Measurements from ENCODE around the gene TMEM108.

The TMEM108 gene

DNA sequence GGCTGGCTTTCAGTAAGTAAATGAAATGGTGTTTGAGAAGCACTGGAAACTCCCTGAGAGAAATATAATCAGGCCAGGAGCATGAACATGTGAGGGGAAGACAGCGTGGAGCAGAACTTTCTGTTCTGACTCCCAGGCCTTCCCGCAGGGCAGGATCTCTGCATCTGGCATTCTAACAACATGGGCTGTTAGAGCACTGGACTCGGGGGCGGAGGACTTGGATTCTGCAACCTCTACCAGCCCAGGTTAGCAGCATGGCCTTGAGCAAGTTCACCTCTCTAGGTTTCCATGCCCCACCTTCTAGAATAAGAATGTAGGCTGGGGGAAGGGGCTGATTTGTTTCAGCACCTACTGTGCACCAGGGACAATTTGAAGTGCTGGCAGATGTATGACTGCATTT is 349.1 kb downstream of the TMEM108 start:
- no peak for DNase-seq (ENCODE audit: low spot score)

DNA sequence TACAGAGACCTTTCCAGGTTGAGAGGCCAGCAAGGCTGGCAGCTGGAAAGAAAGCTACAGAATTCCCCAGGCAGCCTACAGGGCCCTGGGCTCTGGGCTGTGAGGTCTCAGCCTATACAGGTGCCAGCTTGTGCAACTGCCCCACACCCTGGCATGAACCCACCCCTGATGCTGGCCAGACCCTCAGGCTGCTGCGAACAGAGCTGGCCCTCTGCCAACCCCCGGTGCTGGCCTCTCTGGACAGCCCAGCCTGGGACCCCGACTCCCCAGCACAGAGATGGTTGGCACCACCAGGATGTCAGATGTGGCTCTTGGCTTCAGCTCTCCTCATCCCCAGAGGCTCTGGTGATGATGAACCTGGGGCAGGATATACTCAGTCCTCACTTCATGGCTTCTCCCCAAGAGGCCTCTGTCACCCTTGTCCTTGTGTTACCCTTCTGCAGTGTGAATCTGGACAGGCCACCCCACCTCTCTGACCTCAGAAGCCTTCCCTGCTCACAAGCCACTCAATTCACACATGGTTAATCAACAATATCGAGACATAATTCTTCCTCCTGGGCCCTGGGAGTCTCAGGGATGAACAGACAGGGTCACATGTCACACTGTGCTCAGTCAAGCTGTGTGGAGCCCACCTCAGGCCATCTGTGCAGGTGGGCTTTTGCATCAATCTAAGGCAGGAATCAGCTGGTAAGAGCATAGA is 350.7 kb downstream of the TMEM108 start:
- no peak for DNase-seq (ENCODE audit: low spot score)

DNA sequence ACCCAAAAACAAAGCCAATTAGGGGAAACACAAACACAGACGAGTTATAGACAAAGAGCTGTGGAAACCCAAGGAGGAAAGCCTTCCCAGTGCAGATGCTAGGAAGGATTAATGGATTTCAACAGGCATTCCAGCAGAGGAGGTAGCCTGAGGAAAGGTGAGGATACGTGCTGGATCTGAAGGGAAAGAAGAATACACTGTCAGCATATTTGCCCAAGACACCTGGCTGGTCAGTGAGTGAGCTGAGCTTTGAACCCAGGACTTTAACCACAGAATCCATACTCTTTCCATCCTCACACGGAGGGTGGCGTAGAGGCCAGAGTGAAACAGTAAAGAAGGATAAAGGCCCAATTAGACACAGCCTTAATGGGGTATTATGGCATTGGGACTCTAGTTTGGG is 352.5 kb downstream of the TMEM108 start:
- DNase-seq (ENCODE audit: low spot score): no peak

DNA sequence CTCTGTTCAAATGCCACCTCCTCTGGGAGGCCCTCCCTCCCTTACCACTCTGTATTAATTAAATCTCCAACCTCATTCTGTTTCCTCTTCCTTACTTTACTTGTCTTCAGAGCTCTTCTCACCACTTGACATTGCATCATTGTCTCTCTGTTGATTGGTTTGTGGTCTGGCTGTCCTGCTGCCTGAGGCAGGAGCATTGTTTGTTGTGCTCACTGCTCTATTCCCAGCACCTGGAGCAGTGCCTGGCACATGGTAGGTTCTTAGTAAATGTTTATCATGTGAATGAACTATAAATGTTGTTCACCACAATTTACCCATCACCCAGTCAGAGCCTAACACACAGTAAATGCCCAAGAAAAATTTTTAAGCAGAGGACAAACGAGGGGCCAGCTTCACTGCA is 355.0 kb downstream of the TMEM108 start:
- no peak for DNase-seq (ENCODE audit: low spot score)

DNA sequence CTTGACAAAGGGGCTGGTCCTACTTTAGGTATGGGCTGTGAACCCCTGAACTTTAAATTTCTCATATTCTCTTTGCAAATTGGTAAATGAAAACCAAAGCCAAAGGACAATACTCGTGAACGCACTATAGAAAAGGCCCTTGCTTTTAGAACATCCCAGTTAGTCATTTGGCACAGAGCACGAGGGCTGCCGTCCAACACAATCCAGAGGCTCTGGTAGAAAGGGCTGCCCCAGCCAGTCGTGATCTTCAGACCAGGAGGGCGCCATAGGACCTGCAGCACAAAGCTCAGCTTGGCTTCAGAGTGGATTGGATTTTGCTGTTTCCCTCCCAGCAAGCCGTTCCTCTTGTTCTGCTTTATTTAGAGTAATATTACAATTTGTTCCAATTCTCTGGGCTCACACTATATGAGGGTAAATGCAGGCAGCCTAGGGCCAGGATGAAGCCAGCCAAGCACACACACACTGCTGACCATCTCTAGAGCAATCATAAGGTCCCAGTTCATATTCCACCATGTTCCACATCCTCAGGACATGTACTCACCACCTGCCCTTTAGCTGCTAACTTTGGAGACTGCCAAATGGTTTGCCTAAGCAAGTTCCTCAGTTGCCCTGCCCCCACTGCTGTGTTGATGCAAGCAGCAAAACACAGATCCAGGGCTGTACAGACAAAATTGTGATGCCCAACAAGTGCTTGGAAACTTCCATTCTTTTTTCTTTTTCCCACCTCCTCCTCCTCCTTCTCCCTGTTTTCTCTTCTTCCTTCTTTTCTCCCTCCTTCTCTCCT is 355.7 kb downstream of the TMEM108 start:
- no peak for DNase-seq (ENCODE audit: low spot score)

DNA sequence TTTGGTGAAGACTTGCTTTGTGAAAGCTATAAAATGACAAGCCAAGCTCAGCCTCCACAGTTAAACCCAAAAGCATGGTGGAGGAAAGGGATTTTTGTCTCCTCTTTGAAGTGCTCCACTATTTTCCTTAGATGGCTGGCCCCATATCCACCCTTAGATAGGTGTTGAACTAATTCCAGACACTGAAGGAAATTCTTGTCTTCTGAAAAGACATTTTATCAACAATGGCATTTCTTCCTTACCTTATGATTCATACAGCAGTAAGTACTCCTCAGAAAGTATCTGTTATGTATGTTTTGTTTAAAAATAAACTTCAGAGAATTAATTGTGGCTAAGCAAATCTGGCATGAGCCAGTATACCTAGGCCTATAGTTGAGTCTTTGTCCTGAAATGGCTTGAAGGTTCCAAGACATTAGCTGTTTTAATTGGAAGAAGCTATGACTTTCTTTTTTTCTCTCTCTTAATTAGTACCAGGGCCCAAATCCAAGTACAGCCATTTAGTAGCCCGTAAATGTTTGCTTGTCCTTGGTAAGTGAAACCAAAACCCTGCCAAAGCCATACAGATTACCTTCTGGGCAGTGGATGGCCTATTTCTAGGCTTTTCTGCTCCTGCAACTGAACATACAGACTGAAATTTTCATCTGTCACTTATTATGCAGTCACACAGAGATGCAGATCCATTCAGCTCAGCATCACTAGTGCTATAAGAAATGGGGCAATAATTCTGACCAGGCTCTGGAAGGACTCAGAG is 356.5 kb downstream of the TMEM108 start:
- DNase-seq (ENCODE audit: low spot score): no peak

DNA sequence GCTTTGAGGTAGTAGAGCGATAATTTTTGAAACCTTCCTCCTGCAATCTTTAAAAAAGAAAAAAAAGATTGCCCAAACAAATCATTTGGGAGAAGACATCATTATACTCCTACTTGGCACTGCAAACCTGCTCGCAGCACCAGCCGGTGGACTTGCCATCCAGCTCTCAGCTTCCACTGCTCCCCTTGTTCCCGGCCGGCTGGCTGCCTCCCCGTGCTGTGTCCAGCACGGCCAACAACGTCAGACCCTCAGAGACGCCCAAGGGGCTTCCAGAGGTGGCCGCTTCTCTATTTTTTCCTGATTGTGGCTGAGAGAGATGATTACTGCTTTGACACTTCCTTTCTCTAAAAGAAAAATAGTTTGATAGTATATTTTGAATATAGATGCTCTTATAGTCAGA is 358.7 kb downstream of the TMEM108 start:
- DNase-seq (ENCODE audit: low spot score): no peak

DNA sequence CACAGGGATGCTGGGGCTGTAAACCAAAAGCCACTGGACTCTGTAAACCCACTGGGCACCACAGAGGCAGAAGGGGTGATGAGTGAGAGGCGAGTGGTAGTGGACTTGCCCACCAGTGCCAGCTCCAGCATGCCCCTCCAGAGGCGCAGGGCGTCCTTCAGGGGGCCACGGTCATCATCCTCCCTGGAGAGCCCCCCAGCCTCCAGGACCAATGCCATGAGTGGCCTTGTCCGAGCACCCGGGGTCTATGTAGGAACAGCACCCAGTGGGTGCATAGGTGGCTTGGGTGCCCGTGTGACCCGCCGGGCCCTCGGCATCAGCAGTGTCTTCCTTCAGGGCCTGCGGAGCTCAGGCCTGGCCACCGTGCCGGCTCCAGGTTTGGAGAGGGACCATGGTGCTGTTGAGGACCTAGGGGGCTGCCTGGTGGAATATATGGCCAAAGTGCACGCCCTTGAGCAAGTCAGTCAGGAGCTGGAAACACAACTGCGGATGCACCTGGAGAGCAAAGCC is 361.9 kb downstream of the TMEM108 start, which contains the start of gene BFSP2:
Gene BFSP2 (plus strand): TSS at position 51 of the 510 bp plus-strand sequence. CDS start 28 bp downstream, at position 79.
- DNase-seq (ENCODE audit: low spot score): no peak

DNA sequence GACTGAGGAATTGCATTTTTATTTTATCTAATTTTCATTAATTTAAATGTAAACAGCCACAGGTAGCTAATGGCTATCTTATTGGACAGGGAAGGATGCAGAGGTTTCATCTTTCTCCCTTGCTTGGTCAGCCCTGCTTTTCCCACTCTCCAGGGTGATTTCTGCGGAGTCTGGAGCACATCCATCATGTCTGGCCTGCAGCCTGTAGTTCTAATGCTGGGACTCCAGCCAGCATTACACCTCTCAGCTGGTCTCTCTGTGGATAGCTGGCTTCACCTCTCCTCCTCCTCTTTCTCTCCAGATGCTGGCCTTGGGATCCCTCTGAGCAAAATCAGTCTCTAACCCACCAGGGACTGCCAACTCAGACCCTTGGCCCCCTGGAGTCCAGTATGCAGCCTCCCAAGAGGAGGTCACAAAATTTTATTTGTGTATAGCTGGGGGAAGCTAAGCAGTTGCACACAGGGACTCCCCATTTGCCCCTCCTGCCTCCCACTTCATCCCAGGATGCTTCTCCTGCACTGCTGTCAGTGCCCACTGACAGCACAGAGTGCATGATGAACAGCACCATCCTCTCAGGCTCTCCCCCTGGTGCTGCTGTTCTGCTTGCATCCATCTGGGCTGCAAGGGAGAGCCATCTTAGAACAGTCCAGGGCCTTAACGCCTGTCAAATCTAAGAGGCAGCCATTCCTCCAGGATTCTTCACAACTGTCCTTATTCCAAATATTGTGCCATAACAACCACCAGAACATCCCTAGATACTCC is 363.4 kb downstream of the TMEM108 start:
- no peak for DNase-seq (ENCODE audit: low spot score)

DNA sequence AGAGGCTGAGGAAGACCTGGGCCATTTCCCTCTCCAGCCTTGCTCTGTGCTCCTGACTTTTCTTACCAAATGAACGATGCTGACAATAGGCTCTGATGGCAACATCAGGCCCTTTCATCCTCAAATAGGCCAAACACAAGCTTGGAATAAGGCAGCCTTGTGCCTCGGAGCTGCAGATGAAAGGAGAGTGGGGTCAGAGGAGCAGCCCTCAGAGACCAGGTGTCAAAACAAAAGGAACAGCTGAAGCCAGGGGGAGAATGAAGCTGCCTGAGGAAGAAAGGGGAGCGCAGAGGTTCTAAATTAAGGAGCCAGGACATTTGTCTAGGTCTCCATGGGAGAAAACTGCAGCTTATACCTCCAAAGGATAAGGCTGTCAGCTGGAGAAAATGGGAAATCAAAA is 366.7 kb downstream of the TMEM108 start:
- DNase-seq (ENCODE audit: low spot score): no peak

DNA sequence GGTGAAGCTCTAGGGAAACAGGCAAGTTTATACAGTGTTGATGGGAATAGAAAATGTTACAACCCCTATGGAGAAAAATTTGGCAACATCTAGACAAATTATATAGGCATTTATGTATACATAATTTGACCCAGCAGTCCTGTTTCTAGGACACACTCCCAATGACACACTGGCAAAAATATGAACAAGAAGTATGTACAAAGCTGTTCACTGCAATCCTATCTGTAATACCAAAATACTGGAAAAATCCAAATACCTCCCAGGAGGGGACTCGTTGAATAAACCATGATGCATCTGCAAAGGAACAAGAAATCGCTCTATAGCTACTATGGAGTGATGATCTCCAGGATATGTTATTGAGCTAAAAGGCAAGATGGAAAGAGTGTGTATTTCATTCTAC is 370.2 kb downstream of the TMEM108 start:
- no peak for DNase-seq (ENCODE audit: low spot score)

DNA sequence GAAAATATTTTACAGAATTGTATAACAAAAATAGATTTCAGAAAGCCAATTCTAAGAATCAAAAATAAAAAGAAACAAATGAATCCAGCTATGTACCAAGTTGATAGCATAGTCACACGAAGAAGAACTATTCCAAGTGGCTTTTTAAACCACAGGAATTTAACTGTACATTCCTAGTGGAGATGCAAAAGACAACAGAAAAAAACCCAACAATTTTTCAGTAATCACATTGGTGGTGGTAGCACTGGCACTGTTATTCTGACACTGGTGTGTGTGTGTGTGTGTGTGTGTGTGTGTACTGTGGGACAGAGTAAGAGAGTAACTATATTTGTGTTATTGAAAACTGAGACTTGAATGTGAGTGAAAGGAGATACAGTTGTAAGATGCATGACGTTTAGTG is 370.8 kb downstream of the TMEM108 start:
- DNase-seq (ENCODE audit: low spot score): peak; percentile 27

DNA sequence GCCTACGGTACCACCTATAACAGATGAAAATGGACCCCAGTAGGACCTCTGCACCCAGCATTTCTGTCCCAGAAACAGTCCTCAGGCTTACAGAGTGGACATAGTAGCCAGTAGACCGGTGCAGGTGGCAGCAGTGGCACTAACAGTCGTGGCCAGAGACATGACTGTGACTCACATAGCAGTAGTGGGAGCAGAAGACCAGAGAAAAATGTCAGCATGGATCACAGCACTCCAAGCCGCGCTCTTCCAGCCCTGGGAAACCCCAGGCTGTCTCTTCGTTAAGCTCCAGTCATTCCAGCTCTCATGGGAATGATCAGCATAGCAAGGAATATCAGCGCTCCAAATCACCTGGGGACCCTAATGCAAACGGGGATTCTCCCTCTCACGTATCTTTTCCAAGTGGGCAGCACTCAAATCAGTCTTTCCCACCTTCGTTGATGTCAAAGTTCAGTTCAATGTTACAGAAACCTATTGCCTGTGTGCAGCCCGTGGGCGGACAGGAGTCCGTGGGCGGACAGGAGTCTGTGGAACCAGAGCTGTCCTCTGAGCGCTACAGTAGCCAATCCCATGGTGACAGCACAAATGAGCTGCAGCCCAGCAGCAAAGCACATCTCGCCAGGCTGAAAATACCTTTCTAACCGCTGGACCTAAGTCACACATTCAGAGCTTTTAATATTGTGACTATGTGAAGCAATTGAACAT is 372.2 kb downstream of the TMEM108 start:
- peak; percentile 28 for DNase-seq (ENCODE audit: low spot score)

DNA sequence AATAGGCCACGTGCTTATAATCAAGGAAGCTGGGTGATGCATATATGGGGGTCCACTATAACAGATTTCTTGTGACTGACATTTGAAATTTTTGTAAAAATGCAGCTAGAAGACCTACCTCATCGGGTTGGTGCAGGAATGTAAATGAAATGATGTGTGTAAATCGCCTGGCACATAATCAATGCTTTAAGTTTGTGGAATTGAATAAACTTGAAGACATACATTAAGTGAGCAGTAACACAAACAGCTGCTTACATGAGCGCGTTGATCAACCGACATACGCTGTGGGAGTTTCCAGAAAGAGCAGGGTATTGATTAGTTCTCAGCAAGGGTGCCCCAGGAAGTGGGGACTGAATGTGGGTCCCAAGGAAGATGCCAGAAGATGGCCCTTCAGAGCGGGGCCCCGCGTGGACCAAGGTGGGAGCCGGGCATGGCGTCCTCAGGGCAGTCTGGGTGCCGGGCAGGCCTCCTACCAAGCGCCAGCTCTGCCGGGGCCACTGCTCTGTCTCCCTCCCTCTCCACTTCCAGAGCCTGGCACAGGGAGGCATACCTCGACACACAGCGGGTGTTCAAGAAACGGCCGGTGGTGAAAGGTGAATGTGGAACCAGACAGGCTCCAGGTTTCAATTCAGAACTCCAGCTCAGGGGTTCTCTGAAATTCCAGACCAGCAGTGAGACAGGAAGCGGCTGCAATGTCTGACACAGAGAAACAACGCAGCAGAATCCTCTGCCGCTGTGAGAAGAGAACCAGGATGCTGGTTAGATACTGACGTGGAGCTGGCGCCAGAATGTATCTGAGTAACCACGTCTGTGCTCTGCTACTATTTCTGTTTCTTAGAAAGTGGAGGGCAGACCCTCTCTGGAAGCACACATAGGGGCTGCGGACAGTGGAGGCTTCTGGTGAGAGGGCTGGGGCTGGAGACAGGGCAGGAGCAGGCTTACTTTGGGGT is 374.3 kb downstream of the TMEM108 start:
- no peak for DNase-seq (ENCODE audit: low spot score)

DNA sequence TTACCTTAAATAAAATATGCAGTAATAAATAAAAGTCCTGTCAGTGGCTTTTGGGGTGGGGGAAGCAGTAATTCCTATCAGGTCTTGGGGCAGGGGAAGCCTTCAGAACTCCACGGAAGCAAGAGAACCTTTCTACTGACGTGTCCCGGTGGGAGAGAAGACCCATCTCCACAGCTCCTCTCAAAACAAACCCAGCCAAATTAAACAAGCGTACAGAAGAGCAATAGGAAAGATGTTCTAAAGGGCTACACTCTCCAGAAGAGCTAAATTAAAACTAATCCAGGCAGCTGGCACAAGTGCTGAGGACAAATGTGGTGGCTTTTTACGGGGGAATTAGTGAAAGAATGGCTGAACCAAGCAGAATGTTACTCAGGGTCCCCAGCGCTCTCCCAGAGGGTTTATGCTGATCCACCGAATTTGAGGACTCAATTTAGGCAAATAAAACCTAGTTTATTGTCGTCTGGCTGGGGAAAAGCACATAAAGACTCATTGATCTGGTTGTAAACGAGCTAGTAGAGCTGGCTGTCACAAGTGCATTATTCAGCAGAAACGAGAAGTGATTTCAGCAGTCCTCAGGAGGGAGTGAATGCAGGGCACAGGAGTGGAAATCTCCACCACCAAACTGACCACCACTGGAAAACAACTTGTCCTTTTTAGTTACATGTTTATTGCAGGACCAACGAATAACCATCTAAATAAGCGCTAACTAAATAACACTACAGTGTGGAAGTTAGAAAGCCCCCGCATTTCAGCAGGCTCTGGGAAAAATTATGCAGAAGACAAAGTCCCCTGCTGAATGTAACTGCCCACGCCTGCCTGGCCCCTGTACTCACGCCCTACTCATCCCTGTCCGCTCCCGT is 375.2 kb downstream of the TMEM108 start:
- DNase-seq (ENCODE audit: low spot score): peak; percentile 50

DNA sequence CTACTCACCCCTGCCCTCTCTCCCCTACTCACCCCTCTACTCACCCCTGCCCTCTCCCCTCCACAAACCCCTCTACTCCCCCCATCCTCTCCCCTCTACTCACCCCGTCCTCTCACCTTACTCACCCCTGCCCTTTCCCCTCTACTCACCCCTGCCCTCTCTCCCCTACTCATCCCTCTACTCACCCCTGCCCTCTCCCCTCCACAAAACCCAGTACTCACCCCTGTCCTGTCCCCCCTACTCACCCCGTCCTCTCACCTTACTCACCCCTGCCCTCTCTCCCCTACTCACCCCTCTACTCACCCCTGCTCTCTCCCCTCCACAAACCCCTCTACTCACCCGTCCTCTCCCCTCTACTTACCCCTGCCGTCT is 375.8 kb downstream of the TMEM108 start:
- no peak for DNase-seq (ENCODE audit: low spot score)

DNA sequence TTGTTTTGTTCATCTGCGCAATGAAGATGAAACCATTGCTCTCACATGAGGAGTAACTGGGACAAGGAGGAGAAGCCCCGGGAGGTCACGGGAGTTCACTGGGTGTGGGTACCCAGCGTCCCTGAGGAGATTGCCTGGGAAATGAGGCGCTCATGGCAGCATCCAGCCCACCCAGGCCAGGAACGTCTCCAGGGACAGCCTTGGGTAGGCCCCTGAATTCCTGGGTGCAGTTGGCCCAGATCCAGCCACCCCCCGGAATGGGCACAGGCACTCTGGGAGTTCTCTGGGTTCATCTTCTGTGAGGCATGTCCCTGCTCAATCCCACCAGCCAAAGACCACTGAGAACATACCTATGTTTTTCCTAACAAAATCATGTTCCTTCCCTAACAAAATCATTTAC is 380.2 kb downstream of the TMEM108 start:
- no peak for DNase-seq (ENCODE audit: low spot score)

DNA sequence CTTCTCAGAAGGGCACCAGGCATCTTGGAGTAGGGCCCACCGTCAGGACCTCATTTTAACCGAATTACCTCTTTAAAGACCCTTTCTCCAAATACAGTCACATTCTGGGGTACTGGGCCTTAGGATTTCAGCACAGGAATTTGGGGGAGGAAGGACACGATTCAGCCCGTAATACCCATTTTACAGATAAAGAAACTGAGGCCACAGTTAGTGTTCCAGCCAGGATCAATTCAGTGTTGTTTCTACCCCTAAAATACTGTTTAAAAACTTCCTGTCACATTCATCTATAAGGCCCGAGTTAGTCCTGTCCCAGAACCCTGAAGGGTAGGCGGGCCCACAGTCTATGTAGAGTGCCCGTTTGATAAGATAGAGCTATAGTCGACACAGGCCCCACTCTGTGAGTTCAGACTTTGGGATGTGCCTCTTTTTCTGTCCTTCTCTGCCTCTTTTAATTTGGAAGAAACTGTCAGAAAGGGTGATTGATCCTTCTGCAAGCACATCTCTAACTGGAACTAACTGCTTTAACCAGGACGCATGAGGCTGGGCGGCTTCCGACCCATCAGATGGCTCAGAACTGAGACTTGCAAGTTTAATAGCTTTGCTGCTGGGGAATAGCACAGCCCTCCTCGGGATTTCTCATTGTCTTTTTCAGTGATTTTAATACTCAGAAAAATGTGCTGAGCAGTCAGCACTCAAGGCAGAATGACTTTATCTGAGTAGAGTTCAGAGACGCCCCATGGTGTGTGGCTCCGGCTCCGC is 381.1 kb downstream of the TMEM108 start:
- DNase-seq (ENCODE audit: low spot score): no peak
